Endothelial cell of umbilical vein (primary cell): ENCODE measurements around the gene ASS1. TPM values are rescaled to one million over a fixed set of nuclear protein-coding genes. Genes with fewer than 3 reads are reported as not detected.

Source experiments
- BruUV-seq: library from RNA; stranded (reverse); fragments of 400-500 nt; replicated peaks from 2 replicates; lab custom pipeline; 2021; lab: Mats Ljungman, UMichigan
- CTCF ChIA-PET: fragments of 300-600, 350-600 bp; sonication (Branson Sonifier 250); formaldehyde crosslinking; loops from one replicate; lab custom pipeline; 2021; ENCODE audit warnings: antibody characterized with exemption, inconsistent platforms; lab: Charles Lee
- POLR2A ChIA-PET: fragments of 300-600, 350-600 bp; sonication (Branson Sonifier 250); formaldehyde crosslinking; loops from one replicate; lab custom pipeline; 2021; ENCODE audit warnings: antibody characterized with exemption, inconsistent platforms; lab: Charles Lee
- DNase-seq: peaks from one replicate; pipeline ENCODE4 v3.0.0-alpha.2; 2011; ENCODE audit warnings: low read depth, low spot score
- FAIRE-seq: peaks from 2 replicates; lab custom pipeline; 2011; peaks lifted over from hg19 to GRCh38; lab: Jason Lieb, UNC
- H2AFZ ChIP-seq: 2 replicates; pipeline ENCODE4 v1.6.0; 2012; ENCODE audit warnings: low read depth, low read length, control low read depth, inconsistent platforms
- H3K27ac ChIP-seq: 2 replicates; pipeline ENCODE4 v1.5.1; 2011; ENCODE audit warnings: low read depth, mild to moderate bottlenecking, control low read depth, low read length, moderate library complexity; ENCODE audit not compliant: insufficient read depth
- H3K27me3 ChIP-seq, 2 experiments: 2 replicates each; pipeline versions ENCODE4 v1.6.0 to v1.6.1; 2011; ENCODE audit warnings: low read length in 2 of 2, mixed read lengths in 1 of 2; ENCODE audit not compliant: control insufficient read depth in 2 of 2, insufficient read depth in 2 of 2
- H3K36me3 ChIP-seq, 2 experiments: 2 replicates in 1 of 2; 3 replicates in 1 of 2; pipeline ENCODE4 v1.5.1; 2011; ENCODE audit warnings: low read length in 2 of 2, mild to moderate bottlenecking in 1 of 2, moderate library complexity in 1 of 2; ENCODE audit not compliant: control insufficient read depth in 2 of 2, insufficient read depth in 2 of 2; ENCODE audit errors: extremely low read depth in 1 of 2
- H3K4me1 ChIP-seq: 3 replicates; pipeline ENCODE4 v1.5.1; 2011; ENCODE audit warnings: mild to moderate bottlenecking, low read length; ENCODE audit not compliant: control insufficient read depth, insufficient read depth; ENCODE audit errors: extremely low read depth
- H3K4me2 ChIP-seq: 2 replicates; pipeline ENCODE4 v1.6.1; 2011; ENCODE audit warnings: low read length, control low read depth, mixed read lengths; ENCODE audit not compliant: insufficient read depth
- H3K4me3 ChIP-seq, 3 experiments: fragments of 200-600 bp in 1 of 3; sonication (generic), shearing (Covaris generic) in 1 of 3; replicated peaks in 1 of 3; 2 replicates each; pipeline ENCODE4 v1.5.1; 2011 to 2016; ENCODE audit warnings: control low read depth in 3 of 3, low read length in 3 of 3, mild to moderate bottlenecking in 2 of 3, inconsistent platforms in 1 of 3, low read depth in 1 of 3, moderate library complexity in 1 of 3; ENCODE audit not compliant: insufficient read depth in 1 of 3
- H3K79me2 ChIP-seq: 2 replicates; pipeline ENCODE4 v1.6.0; 2012; ENCODE audit warnings: low read length, inconsistent platforms; ENCODE audit not compliant: control insufficient read depth, insufficient read depth
- H3K9ac ChIP-seq: replicated peaks from 2 replicates; pipeline ENCODE3; 2011; ENCODE audit warnings: low read length, control low read depth; ENCODE audit not compliant: insufficient read depth; ENCODE audit errors: extremely low read depth
- H3K9me1 ChIP-seq: replicated peaks from 3 replicates; pipeline ENCODE4 v1.6.0; 2011; ENCODE audit warnings: mild to moderate bottlenecking, low read length; ENCODE audit not compliant: control insufficient read depth, insufficient read depth; ENCODE audit errors: extremely low read depth
- H3K9me3 ChIP-seq: replicated peaks from 2 replicates; pipeline ENCODE4 v1.5.1; 2012; ENCODE audit warnings: low read length, inconsistent platforms; ENCODE audit not compliant: control insufficient read depth, insufficient read depth
- H4K20me1 ChIP-seq: replicated peaks from 2 replicates; pipeline ENCODE3; 2011; ENCODE audit warnings: mild to moderate bottlenecking, low read length; ENCODE audit not compliant: control insufficient read depth, insufficient read depth; ENCODE audit errors: extremely low read depth
- CTCF ChIP-seq, 2 donors: IDR thresholded peaks; 1 replicate in 1 of 2; 2 replicates in 1 of 2; pipeline ENCODE4 v1.5.1; 2011; ENCODE audit warnings: low read length in 2 of 2, mild to moderate bottlenecking in 2 of 2, moderate library complexity in 2 of 2, control low read depth in 1 of 2, inconsistent platforms in 1 of 2, low read depth in 1 of 2; ENCODE audit not compliant: insufficient read depth in 1 of 2; ENCODE audit errors: extremely low read depth in 1 of 2
- EZH2 ChIP-seq: IDR thresholded peaks from 2 replicates; pipeline ENCODE4 v1.6.1; 2012; ENCODE audit warnings: borderline replicate concordance, low read depth, mild to moderate bottlenecking, moderate library complexity, low read length, inconsistent platforms; ENCODE audit not compliant: severe bottlenecking
- FOS ChIP-seq: IDR thresholded peaks from 2 replicates; pipeline ENCODE4 v1.6.1; 2011; ENCODE audit warnings: mild to moderate bottlenecking, low read length, moderate library complexity, borderline replicate concordance; ENCODE audit not compliant: insufficient read depth
- GATA2 ChIP-seq: IDR thresholded peaks from 2 replicates; pipeline ENCODE4 v1.7.0; 2011; ENCODE audit warnings: low read depth, mild to moderate bottlenecking, moderate library complexity, mixed read lengths, low read length; ENCODE audit not compliant: insufficient read length, insufficient read depth
- JUN ChIP-seq: IDR thresholded peaks from 2 replicates; pipeline ENCODE4 v1.6.1; 2011; ENCODE audit warnings: borderline replicate concordance, low read depth; ENCODE audit not compliant: insufficient read length, insufficient read depth
- MAX ChIP-seq: IDR thresholded peaks from 2 replicates; pipeline ENCODE4 v1.6.1; 2011; ENCODE audit not compliant: insufficient read depth, insufficient read length
- MYC ChIP-seq: IDR thresholded peaks from one replicate; pipeline ENCODE4 v1.6.1; 2011; ENCODE audit warnings: mild to moderate bottlenecking, low read depth, low read length
- POLR2A ChIP-seq: IDR thresholded peaks from 2 replicates; pipeline ENCODE4 v1.6.1; 2012; ENCODE audit warnings: low read depth, mild to moderate bottlenecking, control low read depth, low read length
- POLR2AphosphoS5 ChIP-seq: IDR thresholded peaks from 2 replicates; pipeline ENCODE4 v1.6.1; 2012; ENCODE audit warnings: low read depth, mild to moderate bottlenecking, control low read depth, low read length, moderate library complexity; ENCODE audit not compliant: insufficient read depth
- dilution Hi-C: fragments of 300-500 bp; cut with MboI; formaldehyde crosslinking; loops from one replicate; pipeline ENCODE4 v1.15.0; 2019; ENCODE audit warnings: low sequenced_read_pairs; ENCODE audit not compliant: extremely low pct_ligation_motif_present
- intact Hi-C: fragments of 100-400 bp; cut with micrococcal nuclease; formaldehyde crosslinking; loops from one replicate; pipeline ENCODE4 v1.10.0; 2022
- polyA plus RNA-seq, 4 experiments: library from polyadenylated mRNA; depleted of rRNA in 3 of 4; stranded (reverse) in 3 of 4; unstranded in 1 of 4; fragments of >200 nt; gene quantifications; 2 replicates each; pipeline versions ENCODE4 v1.2.1 to v1.2.3, GENCODE V29; 2011 to 2012; ENCODE audit warnings: missing spikeins in 1 of 4
- total RNA-seq: library from RNA; stranded (reverse); gene quantifications from 2 replicates; pipeline ENCODE4 v1.2.3, GENCODE V29; 2021

Gene ASS1
- total and polyA plus RNA-seq, 2 donors (not counting 3 experiments of a cell fraction or from before 2014, with no cell fraction given): 3.6 to 12.4 TPM

- peaks cover 15% of the 10 kb centered on the region for H3K4me1 ChIP-seq
- DNase-seq (no peak), FAIRE-seq (no peak)
- H3K9me3 ChIP-seq: no peaks in the 10 kb centered on the region
- dilution Hi-C loops (no loop called here), intact Hi-C loops (no loop called here)
- no peak overlapping the region for H2AFZ ChIP-seq
- ChIA-PET POLR2A (no interaction called here), CTCF (no interaction called here)
- no peak overlapping the region for H3K4me2 ChIP-seq
- H3K4me3 ChIP-seq: no peak overlapping the region
- no peaks in the 10 kb centered on the region for H3K36me3 ChIP-seq
- BruUV-seq: no TSS peak
- no peaks in the 10 kb centered on the region for H3K9me1 ChIP-seq
- H3K27ac ChIP-seq: no peak overlapping the region
- no peak overlapping the region for H3K9ac ChIP-seq
- H3K27me3 ChIP-seq: peaks cover 0 to 3% of the 10 kb centered on the region in 2 experiments
- no peaks in the 10 kb centered on the region for H4K20me1 ChIP-seq
- no peaks in the 10 kb centered on the region for H3K79me2 ChIP-seq
- TF ChIP-seq CTCF (IDR thresholded peaks at IDR 0.05; ENCODE audit: extremely low read depth in 1 of 2, insufficient read depth in 1 of 2, low read depth in 1 of 2, low read length in 2 of 2) (no peak), POLR2AphosphoS5 (no peak), MYC (no peak), JUN (no peak), MAX (no peak), POLR2A (no peak), FOS (no peak), EZH2 (no peak), GATA2 (no peak)
Measured at GRCh38 chr9:130429831-130430230, 14.9 kb upstream of the ASS1 start.
